ENCODE measurements around the gene CD3D.

DNA sequence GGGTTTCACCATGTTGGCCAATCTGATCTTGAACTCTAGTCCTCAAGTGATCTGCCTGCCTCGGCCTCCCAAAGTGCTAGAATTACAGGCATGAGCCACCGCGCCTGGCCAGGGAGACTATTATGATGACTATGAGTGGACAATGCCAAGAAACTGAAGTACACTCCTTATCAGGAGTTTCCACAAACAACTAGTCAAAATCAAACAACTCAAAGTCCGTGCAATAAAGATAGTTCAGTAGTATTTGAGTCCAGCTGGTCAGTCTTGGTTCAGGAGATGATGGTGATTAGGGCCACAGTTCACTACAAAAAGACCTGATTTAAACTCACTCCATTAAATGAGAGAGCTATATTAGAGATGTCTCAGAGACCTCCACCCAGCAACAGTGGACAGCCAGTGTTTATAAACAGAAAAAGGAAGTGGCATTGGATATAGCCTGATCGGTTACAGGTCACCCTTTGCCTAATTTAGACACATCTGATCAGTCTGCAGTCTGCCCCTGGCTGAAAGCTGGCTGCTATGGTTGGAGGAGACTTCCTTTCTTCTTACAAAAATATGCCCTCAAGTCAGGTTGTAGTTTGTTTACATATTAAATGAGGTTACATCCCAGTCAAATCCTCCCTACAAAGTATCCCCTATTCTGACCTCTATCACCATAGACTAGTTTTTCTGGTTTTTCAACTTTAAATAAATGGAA lies 21.0 kb downstream of the CD3D start:
- TF ChIP-seq, protein P1, sequence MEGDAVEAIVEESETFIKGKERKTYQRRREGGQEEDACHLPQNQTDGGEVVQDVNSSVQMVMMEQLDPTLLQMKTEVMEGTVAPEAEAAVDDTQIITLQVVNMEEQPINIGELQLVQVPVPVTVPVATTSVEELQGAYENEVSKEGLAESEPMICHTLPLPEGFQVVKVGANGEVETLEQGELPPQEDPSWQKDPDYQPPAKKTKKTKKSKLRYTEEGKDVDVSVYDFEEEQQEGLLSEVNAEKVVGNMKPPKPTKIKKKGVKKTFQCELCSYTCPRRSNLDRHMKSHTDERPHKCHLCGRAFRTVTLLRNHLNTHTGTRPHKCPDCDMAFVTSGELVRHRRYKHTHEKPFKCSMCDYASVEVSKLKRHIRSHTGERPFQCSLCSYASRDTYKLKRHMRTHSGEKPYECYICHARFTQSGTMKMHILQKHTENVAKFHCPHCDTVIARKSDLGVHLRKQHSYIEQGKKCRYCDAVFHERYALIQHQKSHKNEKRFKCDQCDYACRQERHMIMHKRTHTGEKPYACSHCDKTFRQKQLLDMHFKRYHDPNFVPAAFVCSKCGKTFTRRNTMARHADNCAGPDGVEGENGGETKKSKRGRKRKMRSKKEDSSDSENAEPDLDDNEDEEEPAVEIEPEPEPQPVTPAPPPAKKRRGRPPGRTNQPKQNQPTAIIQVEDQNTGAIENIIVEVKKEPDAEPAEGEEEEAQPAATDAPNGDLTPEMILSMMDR (IDR thresholded peaks at IDR 0.05): no peak
- TF ChIP-seq POLR2A (IDR thresholded peaks at IDR 0.05) (no peak), EP300 (IDR thresholded peaks at IDR 0.05) (no peak)
